Fibroblast of skin of scalp (primary cell): ENCODE measurements around the gene KBTBD13.
A peak's percentile ranks its signal among the peaks of the same experiment; 100 is the strongest.

Experiments
- DNase-seq: peaks from one replicate; pipeline ENCODE4 v3.0.0-alpha.2; 2013

Gene KBTBD13

DNA sequence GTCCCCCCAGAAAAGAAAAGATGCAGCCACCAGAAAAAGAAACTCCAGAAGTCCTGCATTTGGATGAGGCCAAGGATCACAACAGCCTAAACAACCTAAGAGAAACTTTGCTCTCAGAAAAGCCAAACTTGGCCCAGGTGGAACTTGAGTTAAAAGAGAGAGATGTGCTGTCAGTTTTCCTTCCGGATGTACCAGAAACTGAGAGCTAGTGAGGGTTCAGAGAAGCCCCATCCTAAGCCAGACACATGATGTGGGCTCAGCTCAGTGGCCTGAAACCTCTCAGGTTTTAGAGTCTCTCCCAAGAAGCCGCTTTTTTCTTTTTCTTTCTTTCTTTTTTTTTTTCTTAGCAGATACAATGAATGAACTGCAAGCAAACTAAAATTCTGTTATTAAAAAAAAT is 23.6 kb upstream of the KBTBD13 start:
- DNase-seq, result no peak

- peak; percentile 66 for DNase-seq
Measured at GRCh38 chr15:65054333-65055200, 22.0 kb upstream of the KBTBD13 start.

GRCh38 chr15:65055201-65055870 is 21.2 kb upstream of the KBTBD13 start:
- no peak for DNase-seq

DNA sequence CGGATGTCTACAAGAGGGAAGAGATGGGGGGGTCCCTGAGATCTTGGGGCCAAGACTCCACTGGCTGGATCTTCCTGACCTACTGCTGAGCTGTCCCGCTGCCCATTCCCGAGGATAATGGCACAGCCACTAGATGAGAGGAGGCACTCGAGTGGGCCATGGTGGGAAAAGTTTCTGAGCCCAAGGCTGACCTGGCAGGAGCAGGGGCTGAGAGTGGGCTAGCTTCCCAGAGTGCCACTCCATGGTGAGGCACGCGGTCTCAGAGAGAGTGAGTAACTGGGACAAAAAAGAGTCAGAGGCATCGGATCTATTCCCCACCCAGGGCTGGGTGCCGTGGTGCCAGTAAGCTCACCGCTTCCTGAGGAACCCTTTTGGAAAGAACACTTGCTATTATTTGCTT is 20.4 kb upstream of the KBTBD13 start:
- DNase-seq, result no peak

- DNase-seq, result no peak
Measured at GRCh38 chr15:65056868-65057548, 19.5 kb upstream of the KBTBD13 start.

DNA sequence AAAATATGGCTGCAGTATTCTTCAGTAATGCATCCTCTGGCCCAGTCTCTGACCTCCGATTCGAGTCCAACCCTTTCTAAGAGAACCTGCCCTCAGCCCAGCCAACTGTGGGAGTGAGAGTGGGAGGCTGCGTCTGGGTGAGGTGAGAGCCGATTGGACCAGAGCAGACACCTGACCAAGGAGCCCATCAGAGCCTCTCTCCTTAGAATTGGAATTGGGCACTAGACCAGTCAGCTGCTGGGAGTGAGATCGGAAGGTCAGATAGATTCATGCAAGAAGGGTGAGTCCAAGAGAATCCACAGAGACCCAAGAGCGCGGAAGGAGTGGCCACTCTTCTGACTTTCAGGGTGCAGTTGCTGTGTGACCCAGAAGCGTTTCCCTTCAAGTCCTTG is 19.0 kb upstream of the KBTBD13 start:
- DNase-seq, result no peak

DNA sequence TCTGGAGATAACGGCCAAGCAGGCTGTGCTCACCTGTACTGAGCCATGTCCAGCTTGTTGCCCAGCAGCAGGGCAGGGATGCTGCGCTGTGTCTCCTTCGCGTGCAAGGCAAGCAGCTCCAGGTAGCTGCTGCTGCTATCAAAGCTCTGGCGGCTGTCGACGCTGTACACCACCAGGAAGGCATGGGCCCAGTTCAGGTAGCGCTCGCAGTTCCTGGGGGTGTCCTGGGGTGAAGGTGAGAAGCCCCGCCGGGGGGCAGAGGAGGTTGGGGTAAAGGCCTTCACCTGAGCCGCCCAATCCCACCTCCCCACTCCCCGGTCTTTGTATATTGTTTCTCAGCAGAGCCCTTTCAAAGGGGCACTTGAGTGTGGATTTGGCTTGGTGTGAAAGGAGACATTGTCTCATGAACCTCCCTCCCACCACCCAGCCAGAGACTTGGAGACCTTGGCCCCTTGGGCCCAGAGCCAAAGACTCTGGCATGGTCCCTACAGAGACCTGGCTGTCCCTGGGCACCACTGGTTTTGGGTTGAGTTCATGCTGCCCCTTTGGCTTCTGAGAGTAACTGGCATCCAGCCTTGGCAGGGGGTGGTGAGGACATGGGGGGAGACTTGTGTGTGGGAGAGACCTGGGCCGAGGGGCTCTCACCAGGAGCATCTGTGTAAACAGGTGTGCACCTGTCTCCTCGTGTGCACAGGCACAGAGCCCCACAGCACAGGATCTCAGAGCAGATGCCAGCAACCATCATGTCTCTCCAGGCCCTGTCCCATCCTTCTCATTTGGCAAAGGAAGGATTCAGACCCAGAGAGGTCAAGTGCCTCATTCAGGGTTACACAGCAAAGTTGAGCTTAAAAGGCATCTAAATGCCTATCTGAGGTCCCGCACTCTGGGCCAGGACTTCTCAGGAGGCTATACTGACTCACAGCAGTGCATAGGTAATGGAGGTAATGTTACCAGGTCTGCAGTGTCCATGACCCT is 17.9 kb upstream of the KBTBD13 start:
- no peak for DNase-seq

- DNase-seq, result no peak
Measured at GRCh38 chr15:65059369-65059750, 17.2 kb upstream of the KBTBD13 start.

GRCh38 chr15:65059931-65060596 is 16.5 kb upstream of the KBTBD13 start:
- no peak for DNase-seq

- DNase-seq, result peak; percentile 21
Measured at GRCh38 chr15:65060641-65061397, 15.7 kb upstream of the KBTBD13 start.

DNA sequence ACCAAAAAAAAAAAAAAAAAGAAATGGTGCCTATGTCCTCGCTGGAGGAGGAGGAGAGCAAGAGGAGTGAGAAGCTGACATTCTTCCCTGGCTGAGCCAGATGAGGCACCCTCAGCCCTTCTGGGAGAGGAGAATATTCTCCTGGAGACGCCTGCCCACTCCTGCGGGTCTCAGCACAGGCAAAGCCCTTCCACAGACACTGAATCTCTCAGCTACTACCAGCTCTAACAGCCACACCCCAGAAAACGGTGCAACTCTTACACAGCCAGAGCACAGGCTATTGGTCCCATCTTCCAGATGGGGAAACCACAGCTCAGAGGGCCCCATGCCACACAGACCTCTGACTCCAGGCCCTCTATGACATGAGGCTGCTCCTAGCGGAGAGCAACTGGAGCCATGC is 14.5 kb upstream of the KBTBD13 start:
- DNase-seq, result no peak

GRCh38 chr15:65062726-65063125 is 13.8 kb upstream of the KBTBD13 start:
- no peak for DNase-seq

DNA sequence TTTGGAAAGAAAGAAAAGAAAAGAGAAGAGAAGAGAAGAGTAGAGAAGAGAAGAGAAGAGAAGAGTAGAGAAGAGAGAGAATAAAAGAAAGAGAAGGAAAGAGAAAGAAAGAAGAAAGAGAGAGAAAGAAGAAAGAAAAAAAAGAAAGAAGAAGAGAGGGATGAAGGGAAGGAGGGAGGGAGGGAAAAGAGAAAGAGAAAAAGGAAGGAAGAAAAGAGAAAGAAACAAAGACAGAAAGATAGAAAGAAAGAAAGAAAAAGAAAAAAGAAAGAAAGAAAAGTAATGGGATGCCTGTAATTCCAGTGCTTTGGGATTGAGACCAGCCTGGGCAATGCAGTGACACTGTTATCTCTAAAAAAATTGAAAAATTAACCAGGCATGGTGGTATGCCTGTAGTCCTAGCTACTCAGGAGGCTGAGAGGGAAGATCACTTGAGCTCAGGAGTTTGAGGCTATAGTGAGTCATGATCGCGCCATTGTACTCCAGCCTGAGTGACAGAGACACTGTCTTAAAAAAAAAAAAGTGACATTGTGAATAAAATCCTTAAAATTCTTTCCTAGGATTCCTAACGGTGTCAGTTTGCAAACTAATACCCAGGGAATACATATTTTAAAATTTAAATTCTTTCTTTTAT is 10.4 kb upstream of the KBTBD13 start:
- peak; percentile 67 for DNase-seq

- DNase-seq, result no peak
Measured at GRCh38 chr15:65066635-65067316, 9.8 kb upstream of the KBTBD13 start.

GRCh38 chr15:65067317-65067644 is 9.3 kb upstream of the KBTBD13 start:
- DNase-seq, result no peak

- DNase-seq, result peak; percentile 25
Measured at GRCh38 chr15:65067645-65068402, 8.7 kb upstream of the KBTBD13 start, which contains the start of gene RASL12. TSS of gene RASL12 (minus strand) at chr15:65067991. CDS start at chr15:65067835, 156 bp downstream.

DNA sequence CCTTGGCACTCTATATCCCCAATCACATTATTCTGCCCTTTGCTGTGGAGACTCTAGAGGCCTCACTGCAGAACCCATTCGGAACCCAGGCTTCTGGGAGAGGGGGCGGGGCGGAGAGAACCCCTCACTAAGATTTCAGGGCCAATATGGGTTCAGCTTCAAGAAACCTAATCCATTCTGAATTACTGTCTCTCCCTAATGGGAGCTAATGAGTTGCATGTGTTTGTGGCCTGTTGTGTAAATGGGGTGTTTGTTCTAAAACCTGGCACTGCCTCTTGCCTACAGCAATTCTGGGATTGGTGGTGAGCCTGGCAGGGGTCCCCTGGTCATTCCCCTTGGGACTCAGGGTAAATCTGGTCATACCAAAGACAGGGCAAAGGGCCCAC is 8.2 kb upstream of the KBTBD13 start:
- DNase-seq, result no peak

DNA sequence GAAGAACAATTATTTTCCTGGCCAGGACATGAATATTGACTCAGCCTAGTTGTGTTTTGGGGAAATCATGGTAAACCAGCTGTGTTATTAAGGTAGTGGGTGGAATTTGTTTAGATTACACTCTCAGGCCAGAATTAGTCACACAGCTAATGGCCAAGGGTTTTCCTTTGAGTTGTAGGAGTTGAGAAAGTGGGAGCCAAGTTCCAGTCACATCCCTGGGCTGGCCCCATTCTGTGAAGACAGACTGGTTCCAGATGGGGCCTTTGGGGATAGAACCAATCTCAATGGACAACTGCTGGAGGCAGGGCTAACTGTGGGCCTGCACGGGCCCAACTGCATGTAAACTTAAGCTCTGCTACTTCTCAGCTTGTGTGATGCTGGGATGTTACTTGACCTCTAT is 7.4 kb upstream of the KBTBD13 start:
- DNase-seq, result peak; percentile 22
